Urothelium cell line (cell line): Measurements from ENCODE around the gene ILRUN.
"Not testable (repeated sequence)": the region's sequence is repeated elsewhere in the genome, so short reads cannot be mapped to it uniquely, and the experiment has no call there.

ENCODE experiments used
- DNase-seq: peaks from one replicate; pipeline ENCODE4 v3.0.0; 2011; ENCODE audit warnings: low spot score, mixed read lengths
- FAIRE-seq: peaks from 2 replicates; lab custom pipeline; 2011; peaks lifted over from hg19 to GRCh38; lab: Jason Lieb, UNC

ILRUN gene

GRCh38 chr6:34697904-34698559 lies 1.5 kb upstream of the ILRUN start:
- DNase-seq (no peak), FAIRE-seq (no peak)

DNA sequence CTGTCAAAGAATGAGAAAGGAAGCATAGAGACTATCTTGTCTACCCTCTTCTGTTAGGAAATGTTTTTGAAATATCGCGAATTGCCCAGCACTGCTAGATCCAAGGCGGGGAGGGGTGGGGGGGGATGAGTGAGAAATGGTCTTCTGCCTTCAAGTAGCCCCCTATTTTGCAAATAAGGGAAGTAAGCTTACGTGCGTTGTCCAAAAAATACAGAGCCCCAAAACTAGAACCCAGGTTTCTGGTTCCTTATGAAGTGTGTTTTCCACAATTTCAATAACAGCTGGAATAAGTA lies 923 bp upstream of the ILRUN start:
- FAIRE-seq (no peak), DNase-seq (no peak)

- FAIRE-seq, result no peak
- no peak for DNase-seq
Observed at GRCh38 chr6:34696189-34696738, 303 bp downstream of the ILRUN start.

DNA sequence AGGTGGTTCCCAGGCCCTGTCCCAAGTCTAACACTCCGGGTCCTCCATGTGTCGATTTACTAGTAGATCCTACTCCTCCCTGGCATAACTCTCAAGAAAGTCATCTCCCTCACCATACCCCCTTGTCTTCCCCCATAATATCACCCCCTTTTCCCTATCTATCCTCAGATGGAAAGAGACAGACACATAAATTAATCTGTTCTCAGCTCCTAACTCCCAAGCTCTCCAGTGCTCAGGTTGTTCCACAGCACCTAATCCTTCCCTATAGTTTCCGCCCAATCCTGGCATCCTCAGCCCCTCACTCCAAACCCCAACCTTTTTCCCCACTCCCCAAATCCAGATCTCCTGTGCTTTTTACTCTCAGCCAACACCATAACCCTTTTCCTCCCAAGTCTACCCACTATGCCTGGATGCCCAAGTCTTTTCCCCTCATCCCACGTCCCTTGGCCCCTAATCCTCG lies 808 bp downstream of the ILRUN start:
- DNase-seq, result no peak
- no peak for FAIRE-seq

DNA sequence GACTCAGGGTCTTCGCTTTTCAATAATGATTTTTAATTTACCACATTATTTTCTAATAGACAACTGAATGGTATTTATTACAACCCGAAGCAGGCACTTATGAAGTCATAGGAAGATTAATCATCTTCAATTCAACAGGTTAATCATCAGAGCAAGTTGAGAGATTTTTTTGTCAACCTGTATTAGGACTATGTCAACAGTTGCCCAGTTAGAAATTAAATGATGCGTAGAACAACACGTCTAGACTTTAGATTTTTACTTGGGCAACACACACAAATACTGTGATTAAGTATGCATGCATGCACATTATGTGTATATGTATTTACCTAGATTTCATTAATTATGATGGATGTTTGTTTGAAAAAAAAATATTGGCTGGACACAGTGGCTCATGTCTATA lies 4.3 kb downstream of the ILRUN start:
- no peak for FAIRE-seq

DNA sequence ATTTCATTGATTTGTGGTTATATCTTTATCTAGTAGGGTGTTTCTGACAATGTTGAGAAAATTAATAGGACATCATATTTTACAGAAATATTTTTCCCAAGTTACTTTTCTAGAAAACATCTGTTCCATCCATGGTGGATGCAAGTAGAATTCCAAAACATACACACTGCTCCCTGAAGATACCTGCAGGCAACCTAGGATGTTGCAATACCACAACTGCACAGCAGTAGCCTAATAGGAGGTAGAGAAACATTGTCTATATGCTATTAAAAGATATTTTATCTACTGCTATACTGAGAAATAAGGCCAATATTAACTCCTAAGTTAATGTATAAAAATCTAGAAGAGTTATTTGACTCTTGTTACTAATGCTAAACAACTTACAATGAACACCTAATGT lies 6.8 kb downstream of the ILRUN start:
- DNase-seq (no peak), FAIRE-seq (no peak)

More for the DNA sequence above, 4.3 kb downstream of the ILRUN start:
- DNase-seq, result no peak

DNA sequence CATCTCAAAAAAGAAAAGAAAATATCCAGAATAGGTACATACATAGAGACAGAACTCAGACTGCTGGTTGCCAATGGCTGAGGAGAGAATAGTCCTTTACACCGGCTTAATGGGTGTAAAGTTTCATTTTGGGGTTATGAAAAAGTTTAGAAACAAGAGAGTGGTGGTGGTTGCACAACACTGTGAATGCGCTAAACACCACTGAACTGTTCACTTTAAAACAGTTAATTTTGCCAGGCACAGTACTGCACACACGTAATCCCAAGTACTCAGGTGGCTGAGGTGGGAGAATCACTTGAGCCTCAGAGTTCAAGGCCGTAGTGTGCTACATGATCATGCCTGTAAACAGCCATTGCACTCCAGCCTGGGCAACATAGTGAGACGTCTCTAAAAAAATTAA lies 7.6 kb downstream of the ILRUN start:
- DNase-seq, result no peak
- FAIRE-seq, result no peak

- DNase-seq (no peak), FAIRE-seq (no peak)
Observed at GRCh38 chr6:34684919-34685318, 11.6 kb downstream of the ILRUN start.

GRCh38 chr6:34684364-34684763 lies 12.2 kb downstream of the ILRUN start:
- DNase-seq, result no peak
- FAIRE-seq, result no peak

DNA sequence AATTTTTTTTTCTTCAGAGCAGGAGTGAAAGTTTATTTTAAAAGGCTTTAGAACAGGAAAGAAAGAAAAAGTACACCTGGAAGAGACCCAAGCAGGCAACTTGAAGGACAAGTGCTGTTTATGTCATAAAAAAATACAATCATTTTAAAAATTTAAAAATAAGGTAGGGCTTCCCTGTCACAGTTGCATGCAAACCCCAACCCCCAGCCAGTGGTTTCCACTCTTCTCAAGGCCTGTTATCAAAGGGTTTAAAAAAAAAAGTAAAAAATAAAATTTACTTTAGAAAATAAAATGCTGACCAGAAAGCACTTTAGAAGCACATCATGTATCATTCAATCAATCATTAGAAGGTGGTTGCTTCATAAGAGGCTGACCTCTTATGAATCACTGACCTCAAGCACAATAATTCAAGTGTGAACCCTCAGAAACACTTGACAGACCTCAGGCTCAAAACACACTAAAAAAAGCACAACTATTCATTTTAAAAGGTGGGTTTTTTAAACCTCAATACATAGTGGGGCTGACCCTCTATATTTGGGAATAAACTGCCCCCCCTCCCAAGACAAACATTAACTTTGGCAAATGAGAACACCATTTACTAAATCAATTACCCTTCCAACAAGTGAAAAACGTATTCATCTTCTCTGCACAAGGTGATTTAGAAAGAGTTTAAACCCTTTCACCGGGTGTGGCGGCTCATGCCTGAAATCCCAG lies 15.6 kb downstream of the ILRUN start:
- FAIRE-seq (no peak), DNase-seq (no peak)

DNA sequence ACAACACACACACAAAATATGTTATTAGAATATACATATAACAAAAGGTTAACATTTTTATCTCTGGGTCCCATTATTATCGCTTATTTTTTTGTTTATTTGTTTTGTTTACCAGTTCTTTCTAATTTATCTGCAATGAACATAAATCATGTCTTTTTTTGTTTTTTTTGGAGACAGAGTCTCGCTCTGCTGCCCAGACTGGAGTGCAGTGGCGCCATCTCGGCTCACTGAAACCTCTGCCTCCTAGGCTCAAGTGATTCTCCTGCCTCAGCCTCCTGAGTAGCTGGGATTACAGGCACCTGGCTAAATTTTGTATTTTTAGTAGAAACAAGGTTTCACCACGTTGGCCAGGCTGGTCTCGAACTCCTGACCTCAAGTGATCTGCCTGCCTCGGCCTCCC lies 16.3 kb downstream of the ILRUN start:
- not testable (repeated sequence) for FAIRE-seq, DNase-seq

GRCh38 chr6:34679552-34680253 lies 16.9 kb downstream of the ILRUN start:
- FAIRE-seq, result no peak
- DNase-seq, result no peak

DNA sequence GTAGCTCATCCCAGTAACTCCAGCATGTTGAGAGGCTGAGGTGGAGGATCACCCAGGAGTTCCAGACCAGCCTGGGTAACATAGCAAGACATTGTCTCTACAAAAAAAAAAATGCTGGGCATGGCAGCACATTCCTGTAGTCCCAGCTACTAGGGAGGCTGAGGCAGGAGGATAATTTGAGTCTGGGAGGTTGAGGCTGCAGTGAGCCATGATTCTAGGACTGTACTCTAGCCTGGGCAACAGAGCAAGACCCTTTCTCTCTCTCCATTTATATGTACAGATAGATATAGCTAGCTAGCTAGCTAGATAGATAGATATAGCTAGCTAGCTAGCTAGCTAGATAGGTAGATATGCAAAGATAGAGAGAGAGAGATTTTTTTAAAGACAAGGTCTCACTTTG lies 20.4 kb downstream of the ILRUN start:
- FAIRE-seq, result no peak
- no peak for DNase-seq

GRCh38 chr6:34674930-34675329 lies 21.6 kb downstream of the ILRUN start:
- FAIRE-seq, DNase-seq: not testable (repeated sequence)

- DNase-seq (no peak), FAIRE-seq (no peak)
Observed at GRCh38 chr6:34674268-34674639, 22.3 kb downstream of the ILRUN start.

DNA sequence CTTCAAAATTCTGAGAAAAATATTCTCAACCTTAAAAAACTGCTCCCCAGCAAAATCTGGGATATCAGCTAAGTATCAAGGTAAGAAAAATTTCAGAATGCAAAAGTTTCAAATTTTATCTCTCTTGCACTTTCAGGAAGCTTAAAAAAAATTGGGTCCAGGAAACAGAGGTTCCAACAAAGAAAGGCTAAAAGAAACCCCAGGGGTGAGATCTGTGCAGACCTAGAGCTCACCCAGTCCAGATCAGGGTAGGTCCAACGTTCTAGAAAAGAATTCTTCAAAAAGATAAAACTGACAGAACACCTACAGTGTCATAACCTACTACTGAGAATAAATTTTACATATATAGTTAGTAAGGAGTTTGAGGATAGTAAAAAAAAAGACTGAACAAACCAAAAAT lies 23.5 kb downstream of the ILRUN start:
- no peak for DNase-seq
- FAIRE-seq, result no peak

- DNase-seq (no peak), FAIRE-seq (no peak)
Observed at GRCh38 chr6:34672657-34673043, 23.9 kb downstream of the ILRUN start.

- DNase-seq (no peak), FAIRE-seq (no peak)
Observed at GRCh38 chr6:34671801-34672656, 24.5 kb downstream of the ILRUN start.

DNA sequence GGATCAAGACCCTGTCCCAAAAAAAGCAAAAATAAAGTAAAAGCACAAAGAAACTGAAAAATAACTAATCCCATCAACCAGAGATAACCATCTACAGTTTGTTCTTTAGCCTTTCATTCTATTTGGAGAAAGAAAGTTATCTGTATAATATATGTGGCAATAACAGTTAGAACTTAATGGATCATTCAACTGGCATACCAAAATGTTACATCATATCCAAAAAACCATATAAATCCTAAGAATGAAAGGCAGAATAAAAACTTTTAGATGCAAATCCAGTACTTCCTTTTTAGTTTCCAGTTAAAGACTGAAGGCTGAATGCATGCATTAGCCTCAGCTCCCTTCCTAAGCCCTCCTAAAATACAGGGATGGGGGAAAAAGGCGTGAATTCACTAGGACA lies 25.2 kb downstream of the ILRUN start:
- DNase-seq (no peak), FAIRE-seq (no peak)

DNA sequence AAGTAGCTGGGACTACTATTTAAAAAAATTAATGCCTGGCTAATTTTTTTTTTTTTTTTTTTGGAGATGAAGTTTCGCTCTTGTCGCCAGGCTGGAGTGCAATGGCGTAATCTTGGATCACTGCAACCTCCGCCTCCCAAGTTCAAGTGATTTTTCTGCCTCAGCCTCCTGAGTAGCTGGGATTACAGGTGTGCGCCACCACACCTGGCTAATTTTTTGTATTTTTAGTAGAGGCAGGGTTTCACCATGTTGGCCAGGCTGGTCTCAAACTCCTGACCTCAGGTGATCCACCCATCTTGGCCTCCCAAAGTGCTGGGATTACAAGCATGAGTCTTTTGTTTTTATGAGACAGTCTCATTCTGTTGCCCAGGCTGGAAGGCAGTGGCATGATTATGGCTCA lies 27.8 kb downstream of the ILRUN start:
- not testable (repeated sequence) for DNase-seq, FAIRE-seq
